ENCODE results near the gene FILIP1L. TPM values are rescaled to one million over a fixed set of nuclear protein-coding genes. Genes with fewer than 3 reads are reported as not detected.
"Not testable (repeated sequence)": the region's sequence is repeated elsewhere in the genome, so short reads cannot be mapped to it uniquely, and the experiment has no call there.

FILIP1L gene
- total RNA-seq, 1 experiment from 2014 or later, result not detected

DNA sequence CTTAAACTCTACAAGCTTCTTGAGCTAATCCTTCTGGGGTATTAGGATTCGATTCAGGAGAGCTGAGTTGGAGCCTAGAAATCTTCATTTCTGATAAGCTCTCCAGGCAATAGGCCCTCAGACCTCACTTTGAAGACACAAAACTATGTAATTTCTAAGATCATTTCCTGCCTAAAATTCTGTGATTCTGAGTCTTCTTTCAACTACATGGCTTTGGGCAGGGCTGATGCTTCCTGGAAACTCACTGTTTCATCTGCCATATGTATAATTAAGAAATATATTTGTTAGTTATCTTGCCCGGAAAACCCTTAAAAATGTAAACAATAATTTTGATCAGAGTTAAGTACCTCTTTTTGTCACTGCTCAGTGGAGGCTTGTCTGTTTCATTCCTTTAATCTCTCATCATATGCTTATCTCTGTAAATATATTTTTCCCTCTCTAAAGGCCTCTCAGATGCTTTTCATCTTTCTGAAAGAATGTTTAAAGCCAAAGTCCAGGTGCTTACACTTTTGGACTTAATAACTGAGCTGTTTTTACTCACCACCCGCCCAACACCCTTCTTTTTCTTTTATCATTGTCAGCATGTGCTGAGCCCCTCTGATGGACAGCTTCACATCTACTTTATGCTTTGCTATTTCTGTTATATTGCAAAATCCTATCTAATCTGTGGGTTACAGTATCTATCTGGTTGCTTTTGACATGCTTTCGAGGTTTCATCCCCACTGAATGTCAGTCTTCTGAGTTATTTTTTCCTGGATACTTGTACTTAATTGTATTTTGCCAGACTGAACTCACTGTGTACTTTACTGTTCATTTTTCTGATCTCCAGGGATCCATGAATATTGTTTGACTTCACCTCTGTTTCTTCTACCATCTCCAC lies 38.2 kb downstream of the FILIP1L start:
- DNase-seq (ENCODE audit: low read depth), result no peak

DNA sequence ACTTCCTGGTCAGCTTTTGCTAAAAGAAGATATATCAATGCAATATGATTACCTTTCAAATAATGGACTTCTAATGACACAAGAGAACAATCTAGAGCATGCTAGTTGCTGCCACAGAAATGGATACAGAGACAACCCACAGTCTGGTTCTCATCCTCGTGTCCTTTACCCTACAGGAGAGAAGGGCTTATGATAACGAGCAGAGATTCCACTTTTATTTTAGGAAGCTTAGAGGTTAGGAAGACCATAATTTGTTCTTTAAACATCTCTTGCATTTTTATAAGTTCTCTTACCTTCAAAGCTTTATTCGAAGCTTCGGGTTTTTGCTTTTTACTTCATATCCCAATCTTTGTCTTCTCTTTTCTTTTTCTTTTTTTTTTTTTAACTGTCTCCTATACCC lies 39.1 kb downstream of the FILIP1L start:
- DNase-seq (ENCODE audit: low read depth), result no peak

DNA sequence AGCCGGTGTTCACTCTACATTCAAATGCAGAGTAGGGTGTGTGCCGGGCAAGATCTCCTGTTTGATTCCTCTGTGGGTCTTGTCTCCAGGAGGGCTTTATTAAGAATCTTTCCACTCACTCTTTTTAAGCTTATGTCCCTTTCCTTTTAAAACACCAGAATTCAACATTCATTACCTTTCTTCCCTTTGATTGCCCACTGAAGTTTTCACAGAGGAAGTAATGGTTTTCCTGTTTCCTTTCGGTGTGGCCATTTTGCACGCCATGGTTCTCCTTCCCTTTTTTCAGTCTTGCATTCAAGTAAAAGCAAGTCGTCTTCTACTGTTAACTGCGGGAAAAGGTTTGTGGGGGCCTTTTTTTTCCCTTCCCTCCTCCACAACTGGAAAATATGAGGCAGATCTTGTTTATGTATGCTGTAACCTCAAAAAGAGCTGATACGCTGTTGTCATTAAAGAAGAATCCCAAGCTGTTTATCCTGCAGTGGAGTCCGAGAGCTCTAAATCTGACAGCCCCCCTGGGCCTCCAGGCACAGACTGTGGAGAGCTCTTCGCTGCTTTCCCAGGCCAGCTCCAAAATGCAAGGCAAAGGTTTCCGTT lies 40.5 kb downstream of the FILIP1L start:
- no peak for DNase-seq (ENCODE audit: low read depth)

DNA sequence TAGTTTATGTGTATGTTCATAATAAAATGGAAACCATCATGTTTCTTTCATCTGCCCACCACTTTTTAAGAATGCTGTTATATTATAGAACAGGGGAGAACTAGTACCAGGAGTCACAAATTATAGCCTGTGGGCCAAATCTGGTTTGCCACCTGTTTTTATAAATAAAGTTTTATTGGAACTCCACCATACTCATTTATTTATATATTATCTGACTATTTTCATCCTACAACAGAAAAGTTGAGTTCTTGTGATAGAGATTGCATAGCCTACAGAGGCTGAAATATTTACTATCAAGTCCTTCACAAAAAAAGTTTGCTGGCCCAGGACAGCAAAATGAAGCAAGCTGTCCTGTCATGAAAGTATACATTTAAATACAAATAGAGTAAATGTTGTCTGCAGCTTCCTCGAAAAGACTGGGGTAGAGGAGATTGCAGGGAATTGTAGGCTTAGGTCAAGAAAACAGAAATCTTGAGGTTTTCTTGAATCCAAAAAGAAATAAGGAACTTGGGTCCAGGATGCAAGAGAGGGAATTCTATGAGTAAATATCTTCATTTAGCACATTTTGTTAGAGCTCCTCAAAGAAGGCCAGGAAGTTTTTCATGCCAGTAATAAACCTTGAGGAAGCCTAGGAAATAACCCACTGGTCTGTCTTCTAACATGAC lies 41.1 kb downstream of the FILIP1L start:
- no peak for DNase-seq (ENCODE audit: low read depth)

DNA sequence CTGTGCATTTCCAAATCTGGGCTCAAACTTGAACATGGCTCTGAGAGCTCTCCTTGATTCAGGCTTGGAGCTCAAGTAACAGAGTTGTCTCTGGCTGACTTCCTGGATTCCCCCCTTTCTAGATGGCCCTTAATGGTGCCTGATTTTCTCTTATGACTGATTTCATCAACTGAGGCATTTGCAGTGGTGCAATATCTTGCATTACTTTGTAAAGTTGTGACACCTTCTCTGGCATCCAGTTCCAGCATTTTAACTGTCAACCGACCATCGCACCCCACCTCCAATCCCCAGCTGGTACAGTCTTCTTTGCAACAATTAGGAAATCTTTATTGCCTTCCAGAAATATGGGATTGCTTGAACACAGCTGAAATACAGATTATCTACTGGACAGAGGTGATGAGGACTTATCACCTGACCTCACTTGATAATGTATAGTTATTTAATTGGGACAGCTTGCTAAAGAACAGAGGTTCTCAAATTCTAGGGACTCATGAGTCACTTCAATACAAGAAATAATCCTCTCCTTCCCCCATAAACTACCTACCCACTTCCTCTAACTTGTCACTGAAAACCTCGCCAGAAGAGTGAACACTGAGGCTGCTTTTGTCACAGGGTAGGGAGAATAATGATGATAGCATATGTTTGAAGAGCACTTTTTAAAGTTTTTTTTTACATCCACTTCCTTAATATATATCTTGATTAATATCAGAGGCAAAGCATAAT lies 41.8 kb downstream of the FILIP1L start:
- DNase-seq (ENCODE audit: low read depth), result peak; percentile 50

DNA sequence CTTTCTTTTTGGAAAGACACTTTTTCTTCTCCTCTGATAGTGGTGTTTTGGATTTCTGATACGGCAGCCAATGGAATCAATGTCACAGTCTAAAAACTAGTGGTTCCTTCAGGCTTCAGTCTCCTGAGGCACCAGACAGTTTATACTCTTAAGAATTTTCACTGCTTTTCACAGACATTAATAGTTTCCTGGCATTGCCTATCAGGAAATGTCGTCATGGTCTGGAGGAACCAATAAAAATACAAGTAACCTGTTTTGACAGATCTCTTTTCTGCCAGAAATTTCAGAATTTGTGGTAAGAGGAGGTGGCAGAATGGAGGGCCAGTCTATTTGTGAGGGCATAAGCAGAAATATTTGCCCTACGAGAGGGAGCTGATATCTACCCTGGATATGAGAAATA lies 44.8 kb downstream of the FILIP1L start:
- DNase-seq (ENCODE audit: low read depth), result no peak

DNA sequence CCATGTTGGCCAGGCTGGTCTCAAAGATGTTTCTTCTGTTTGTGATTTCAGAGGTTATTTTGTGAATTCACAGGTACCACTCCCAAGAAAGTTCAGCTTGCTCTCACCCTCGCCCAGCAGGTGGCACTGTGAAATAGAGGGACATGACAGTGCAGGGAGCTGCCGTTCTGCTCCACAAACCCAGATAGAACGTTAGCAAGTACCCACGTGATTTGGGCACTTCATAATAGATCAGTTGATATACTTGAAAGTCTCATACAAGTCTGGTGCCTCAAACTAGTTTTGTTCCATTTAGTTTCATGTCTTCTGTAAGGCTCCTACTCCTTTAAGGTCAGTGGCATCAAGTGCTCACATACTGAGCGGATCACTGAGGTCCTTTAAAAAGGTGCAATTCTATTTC lies 45.5 kb downstream of the FILIP1L start:
- DNase-seq (ENCODE audit: low read depth), result peak; percentile 23

DNA sequence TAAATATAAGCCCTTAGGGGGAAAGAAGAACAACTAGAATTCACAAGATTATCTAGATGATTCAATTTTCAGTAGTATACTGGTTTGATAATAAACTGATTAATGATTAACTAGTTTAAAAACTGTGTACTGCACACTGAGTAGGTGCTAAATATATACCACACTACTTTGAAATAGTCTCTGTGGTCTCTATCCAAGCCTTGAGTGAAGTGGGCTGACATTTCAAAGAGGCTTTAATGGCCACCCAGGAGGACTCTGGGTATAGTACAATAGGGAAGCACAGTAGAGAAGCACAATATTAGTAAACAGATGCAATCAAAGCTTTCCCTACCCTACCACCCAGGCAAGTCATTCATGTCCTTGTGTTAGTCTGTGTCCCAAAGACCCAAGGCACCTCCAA lies 46.7 kb downstream of the FILIP1L start:
- no peak for DNase-seq (ENCODE audit: low read depth)

DNA sequence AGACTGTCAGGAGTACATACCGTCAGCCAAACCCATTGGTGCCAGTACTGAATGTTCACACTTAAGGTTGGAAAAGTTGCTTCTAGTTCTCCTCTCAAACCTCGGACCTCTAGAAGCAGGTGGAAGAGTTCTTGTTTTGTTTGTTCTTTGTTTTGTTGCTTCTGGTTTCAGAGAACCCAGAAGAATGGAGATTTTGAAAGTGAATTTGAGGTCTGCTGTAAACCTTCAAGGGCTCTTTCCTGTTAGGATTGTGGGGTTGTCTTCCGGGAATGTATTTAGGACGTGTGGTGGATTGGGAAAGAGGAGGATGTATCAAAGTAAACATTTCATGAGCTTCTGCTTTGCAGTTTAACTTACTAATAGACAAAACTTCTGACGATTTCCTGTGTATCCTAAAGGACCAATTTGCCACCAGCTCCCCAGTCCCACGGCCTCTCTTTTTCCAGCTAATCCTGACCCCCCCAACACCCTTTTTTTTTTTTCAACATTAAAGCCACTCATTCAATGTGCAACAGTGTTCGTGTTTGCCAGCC lies 50.3 kb downstream of the FILIP1L start:
- peak; percentile 40 for DNase-seq (ENCODE audit: low read depth)

DNA sequence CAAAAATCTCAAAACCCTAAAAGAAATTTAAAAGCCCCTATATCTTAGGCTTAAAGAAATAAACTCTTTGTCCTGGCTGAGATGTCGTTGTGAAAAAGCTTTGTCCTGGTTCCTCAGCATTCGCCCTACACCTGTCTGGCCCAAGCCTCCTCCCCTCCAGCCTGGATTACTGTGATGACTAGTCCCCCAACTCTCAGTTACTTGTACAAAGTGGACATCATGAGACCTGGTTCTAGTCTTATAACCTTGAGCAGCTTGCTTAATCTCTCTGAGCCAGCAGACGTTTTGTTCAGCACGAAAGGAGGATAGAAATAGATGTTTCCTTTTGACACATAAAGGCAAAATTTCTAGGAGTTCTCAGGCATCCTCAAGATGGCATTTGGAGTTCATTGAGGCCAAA lies 51.6 kb downstream of the FILIP1L start:
- DNase-seq (ENCODE audit: low read depth), result no peak

DNA sequence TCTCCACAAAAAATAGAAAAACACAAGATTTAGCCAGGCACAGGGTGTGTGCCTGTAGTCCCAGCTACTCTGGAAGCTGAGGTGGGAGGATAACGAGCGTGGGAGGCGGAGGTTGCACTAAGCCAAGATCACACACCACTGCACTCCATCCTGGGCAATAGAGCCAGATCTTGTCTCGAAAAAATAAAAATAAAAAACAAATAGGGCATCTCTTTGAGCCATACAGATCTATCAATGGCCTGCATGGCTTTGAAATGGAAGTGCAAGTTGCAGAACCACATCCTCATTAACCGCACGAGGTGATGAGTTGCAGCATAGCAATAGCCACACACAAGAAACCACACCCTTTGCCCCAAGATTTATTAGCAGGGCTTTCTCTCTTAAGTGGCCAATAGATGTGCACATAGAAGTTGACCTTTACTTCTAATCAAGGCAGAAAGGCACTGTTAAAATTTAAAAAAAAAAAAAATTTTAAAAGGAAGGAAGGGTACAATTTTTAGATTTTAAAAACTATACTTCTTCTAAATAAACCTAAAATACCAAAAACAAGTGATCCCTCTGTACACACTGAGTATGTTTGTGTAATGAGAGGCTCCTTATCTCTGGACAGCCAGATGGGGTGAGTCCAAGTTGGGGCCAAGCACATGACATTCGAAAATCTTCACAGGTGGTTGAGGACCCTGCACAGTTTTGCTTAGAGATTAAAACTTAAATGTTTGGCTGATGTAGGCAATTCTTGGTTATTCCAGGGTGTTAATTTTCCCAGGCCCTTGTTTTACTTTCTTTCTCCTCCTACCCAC lies 53.4 kb downstream of the FILIP1L start:
- no peak for DNase-seq (ENCODE audit: low read depth)

DNA sequence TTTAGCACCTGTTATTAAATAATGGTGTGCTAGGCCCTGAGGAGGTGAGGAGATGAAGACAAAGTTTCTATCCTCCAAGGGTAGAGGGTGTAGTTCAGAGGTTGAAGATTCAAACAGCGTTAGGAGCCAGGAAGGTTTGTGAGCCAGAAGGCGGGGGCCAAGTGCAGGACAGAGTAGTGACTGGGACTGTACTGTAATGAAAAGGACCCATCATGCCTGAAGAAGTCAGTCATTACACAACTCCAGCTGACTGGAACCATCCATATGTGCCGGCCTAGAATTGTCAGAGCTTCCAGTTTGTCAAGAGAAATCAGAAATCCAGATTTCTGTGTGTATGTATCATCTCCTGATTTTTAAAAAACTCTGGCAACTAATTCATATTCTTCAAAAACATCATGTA lies 54.8 kb downstream of the FILIP1L start:
- no peak for DNase-seq (ENCODE audit: low read depth)

DNA sequence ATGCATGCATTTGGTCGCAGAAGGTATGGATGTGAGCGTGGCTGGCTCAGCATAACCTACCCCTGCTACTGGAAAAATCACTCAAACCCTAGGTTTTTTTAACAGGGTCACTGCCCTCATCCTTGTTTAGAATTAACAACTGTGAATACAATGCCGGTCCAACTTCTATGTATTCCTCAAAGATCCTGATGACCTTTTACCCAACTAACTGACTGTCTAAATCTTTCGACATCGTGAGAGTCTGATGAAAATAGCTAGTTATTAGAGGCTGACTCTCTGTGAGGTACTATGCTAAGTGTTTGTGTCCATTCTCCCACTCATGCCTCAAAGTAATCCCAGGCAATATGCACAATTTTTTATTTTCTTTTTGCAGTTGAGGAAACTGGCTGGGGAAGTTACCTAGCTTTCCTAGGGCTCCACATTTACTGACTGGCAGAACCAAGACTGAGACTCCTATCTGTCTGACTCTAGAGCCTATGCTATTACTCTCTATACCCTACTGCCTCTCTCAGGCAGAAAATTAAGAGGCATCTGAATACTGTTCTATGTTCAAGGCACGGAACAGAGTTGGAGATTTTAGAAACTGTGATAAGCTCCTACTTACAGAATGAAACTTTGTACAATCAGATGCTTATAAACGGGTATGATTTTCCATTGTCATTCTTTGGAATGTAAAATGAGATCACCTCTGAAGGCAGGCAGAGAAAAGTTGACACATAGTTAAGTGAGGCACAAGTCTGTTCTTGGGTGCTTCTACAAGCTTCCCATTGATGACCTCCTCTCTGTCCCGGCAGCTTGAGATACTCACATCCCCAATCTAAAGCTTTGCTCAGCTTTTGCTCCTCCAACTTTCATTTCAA lies 56.4 kb downstream of the FILIP1L start:
- DNase-seq (ENCODE audit: low read depth), result no peak

DNA sequence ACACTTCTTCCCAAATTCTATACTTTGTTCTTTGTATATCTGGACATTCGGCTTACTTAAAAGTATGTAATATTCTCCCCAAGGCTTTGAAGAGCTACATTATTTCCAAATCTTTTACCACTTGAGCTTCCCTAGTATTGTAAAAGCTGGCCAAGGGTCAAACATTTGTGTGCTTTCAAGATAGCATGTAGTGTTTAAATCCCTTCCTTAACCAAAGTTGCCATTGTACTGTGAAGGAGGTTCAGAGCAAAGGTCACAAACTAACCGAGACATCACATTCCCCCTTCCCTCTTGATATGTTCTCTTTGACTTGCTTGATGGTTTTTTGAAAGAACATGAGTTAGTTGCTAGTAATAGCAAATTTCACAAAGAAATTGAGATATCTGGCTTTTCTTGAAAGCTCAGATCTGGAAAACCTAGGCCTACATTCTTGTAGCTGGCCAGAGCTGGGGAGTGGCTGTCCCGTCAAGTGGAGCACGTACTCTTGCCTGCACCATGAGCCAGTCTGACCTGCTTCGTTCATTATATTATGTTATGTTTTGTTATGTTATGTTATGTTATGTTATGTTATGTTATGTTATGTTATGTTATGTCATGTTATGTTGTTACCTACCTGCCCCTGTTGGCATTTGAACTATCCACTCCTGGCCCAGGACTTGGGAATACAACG lies 60.2 kb downstream of the FILIP1L start:
- no peak for DNase-seq (ENCODE audit: low read depth)

DNA sequence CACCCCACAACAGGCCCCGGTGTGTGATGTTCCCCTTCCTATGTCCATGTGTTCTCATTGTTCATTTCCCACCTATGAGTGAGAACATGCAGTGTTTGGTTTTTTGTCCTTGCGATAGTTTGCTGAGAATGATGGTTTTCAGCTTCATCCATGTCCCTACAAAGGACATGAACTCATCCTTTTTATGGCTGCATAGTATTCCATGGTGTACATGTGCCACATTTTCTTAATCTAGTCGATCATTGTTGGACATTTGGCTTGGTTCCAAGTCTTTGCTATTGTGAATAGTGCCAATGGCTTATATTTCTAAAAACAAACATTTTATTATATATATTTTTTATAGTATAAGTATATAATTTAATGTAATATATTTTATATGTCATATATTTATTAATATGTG lies 62.8 kb downstream of the FILIP1L start:
- not testable (repeated sequence) for DNase-seq (ENCODE audit: low read depth)

DNA sequence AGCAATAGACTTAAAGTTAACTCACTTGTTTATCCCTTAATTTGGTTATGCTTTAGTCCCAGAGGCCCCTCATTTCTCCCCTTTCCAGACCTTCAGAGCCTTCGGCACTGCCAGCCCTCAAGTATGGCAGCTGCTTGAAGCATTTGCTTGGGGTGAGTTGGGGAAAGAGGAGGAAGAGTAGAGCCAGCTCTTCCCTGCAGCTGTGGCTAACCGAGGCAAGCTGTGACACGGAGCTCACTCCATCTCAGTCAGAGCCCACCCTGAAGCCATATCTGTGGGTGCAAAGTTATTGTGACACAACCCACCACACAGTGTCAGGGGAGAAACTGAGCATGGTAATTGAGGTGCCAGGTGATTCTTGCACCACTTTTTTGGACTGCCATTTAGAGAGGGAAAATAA lies 66.1 kb downstream of the FILIP1L start:
- peak; percentile 3 for DNase-seq (ENCODE audit: low read depth)

DNA sequence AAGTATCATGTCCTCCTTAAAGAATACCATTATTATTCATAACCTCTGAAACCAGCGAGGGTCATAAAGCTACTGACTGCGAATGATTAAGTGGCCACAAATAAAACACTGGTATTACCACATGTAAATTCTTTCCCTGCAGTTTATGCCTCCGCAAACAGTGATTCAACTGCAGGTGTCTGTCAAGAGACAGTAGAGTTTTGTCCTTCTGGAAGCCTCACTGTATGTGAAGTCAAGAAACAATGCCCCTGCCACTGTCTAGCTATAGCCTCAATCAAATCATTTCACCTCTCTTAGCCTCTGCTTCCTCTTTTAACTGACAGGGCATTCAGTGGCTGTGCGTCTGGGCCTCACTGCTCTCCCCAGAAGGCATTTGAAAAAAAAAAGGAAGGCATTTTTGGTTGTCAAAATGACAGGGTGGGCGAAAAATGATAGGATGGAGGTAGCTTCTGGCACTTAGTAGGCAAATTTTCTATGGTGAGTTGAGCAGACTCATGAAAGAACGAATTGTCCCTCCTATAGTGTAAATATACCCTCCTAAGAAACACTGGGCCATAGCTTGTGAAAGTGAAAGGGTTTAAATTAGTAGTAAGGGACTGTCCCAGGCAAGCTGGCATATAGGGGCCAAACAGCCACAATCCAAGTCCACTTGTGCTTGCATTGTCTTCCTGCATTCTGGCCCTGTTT lies 66.7 kb downstream of the FILIP1L start:
- peak; percentile 98 for DNase-seq (ENCODE audit: low read depth)

DNA sequence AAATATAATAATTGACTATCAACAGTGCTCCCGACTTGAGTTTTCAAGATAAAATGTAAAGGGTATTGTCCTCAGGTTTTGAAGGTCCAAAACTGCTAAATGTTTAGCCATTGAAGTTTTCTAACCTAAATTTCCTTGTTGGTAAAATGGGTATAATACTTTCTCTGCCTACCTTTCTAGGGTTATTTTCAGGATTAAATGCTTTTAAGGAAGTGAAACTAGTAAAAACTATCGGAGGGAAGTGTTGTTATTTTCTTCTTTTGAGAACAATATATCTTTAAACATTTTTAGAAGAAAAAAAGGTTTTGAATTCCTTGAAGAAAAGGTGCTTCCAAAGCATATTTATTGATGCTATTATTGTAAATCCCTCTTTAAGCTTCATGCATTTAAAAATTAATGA lies 67.3 kb downstream of the FILIP1L start:
- peak; percentile 18 for DNase-seq (ENCODE audit: low read depth)

DNA sequence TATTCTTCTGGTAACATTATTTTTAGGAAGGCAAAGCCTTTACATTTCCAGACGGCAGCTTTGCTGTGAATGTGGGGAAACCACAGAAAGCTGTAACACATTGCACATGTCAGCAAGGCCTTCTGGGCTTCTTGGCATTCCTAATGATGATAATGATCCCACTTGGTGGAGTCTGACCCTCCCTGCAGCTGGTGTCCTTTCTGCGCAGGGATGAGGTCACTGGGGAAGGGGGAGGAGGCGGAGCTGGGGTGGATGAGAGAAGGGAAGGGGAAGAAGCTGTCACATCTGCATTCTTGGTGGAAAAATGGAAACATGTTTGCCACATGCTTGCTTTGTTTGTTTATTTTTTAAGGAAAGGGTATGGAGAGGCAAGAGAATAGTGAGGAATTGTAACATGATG lies 68.6 kb downstream of the FILIP1L start:
- peak; percentile 56 for DNase-seq (ENCODE audit: low read depth)

All from HT1080 (cell line).